Measurements from ENCODE around the gene SPON1.

SPON1 gene

GRCh38 chr11:13999704-14000103 lies 37.2 kb downstream of the SPON1 start:
- H4K8ac ChIP-seq (ENCODE audit: low read depth, low read length), result no peak overlapping the region
- H2BK12ac ChIP-seq (ENCODE audit: low read length), result no peak overlapping the region

DNA sequence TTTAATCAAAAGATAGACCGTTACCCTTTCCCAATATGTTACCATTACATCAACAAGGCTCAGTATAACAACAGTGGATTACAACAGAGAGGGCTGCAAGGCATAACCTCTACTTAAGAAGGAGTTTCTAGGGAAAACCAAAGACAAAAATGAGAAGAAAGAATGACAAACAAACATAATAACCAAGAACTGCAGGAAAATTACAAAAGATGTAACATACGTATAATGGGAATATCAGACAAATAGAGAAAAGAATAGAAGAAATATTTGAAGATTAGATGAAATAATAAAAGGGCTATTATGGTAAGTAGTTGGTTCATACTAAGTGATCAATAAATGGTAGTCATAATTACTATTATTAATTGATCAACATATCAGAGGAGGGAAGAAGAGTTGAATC lies 39.1 kb downstream of the SPON1 start:
- no peak overlapping the region for H3K4me3 ChIP-seq (ENCODE audit: low read length in 2 of 2)
- no peak overlapping the region for H2AFZ ChIP-seq (ENCODE audit: low read length)
- H3K27ac ChIP-seq (replicated peaks; ENCODE audit: low read length), result no peak overlapping the region
- H3K4me1 ChIP-seq (ENCODE audit: control insufficient read depth in 2 of 2, insufficient read depth in 1 of 2, low read depth in 1 of 2, low read length in 2 of 2), result no peaks in the 10 kb centered on the region
- no peak overlapping the region for H2BK5ac ChIP-seq (ENCODE audit: low read length)
- H3K14ac ChIP-seq (ENCODE audit: low read length), result no peak overlapping the region
- H3K9me3 ChIP-seq (replicated peaks in 1 of 2; ENCODE audit: control insufficient read depth in 2 of 2, insufficient read depth in 1 of 2, low read depth in 1 of 2, low read length in 2 of 2), result peaks cover 0 to 2% of the 10 kb centered on the region in 2 donors
- H2BK120ac ChIP-seq (ENCODE audit: low read depth, low read length), result no peak overlapping the region
- H3K23ac ChIP-seq (ENCODE audit: low read depth, low read length, poor library complexity), result no peak overlapping the region
- no peak overlapping the region for H2AK5ac ChIP-seq (ENCODE audit: low read depth, low read length)
- H4K8ac ChIP-seq (ENCODE audit: low read depth, low read length), result no peak overlapping the region
- WGBS, 2 donors (ENCODE audit: extremely low coverage in 2 of 2, insufficient read length in 2 of 2, insufficient replicate concordance in 1 of 2), result 100% methylated on average over 1 of the region's 2 CpGs; no CpG with 5 or more reads in 1 of the 2 donors
- DNase-seq (ENCODE audit: low spot score), result no peak
- H3K36me3 ChIP-seq (replicated peaks in 1 of 2; ENCODE audit: control insufficient read depth in 2 of 2, insufficient read depth in 2 of 2, low read length in 2 of 2), result no peaks in the 10 kb centered on the region
- H3K18ac ChIP-seq (ENCODE audit: low read length), result no peak overlapping the region
- no peak overlapping the region for H3K9ac ChIP-seq (ENCODE audit: low read depth, low read length, poor library complexity)
- H2BK12ac ChIP-seq (ENCODE audit: low read length), result no peak overlapping the region
- H2BK15ac ChIP-seq (ENCODE audit: low read length), result no peak overlapping the region
- H3K4ac ChIP-seq (ENCODE audit: low read length), result no peak overlapping the region
- no peak overlapping the region for H3K4me2 ChIP-seq (ENCODE audit: insufficient read depth, low read length, poor library complexity, severe bottlenecking)
- H3K79me1 ChIP-seq (ENCODE audit: low read depth, low read length), result no peaks in the 10 kb centered on the region
- H4K91ac ChIP-seq (ENCODE audit: low read depth, low read length, poor library complexity), result no peak overlapping the region
- no peaks in the 10 kb centered on the region for H3K27me3 ChIP-seq (ENCODE audit: control insufficient read depth in 3 of 3, insufficient read depth in 3 of 3, low read depth in 1 of 3, low read length in 3 of 3)

More at GRCh38 chr11:13999704-14000103, 37.2 kb downstream of the SPON1 start:
- H3K4me1 ChIP-seq (ENCODE audit: control insufficient read depth in 2 of 2, insufficient read depth in 1 of 2, low read depth in 1 of 2, low read length in 2 of 2), result no peaks in the 10 kb centered on the region
- H3K79me1 ChIP-seq (ENCODE audit: low read depth, low read length), result no peaks in the 10 kb centered on the region
- no peak overlapping the region for H3K9ac ChIP-seq (ENCODE audit: low read depth, low read length, poor library complexity)
- no peak overlapping the region for H2BK120ac ChIP-seq (ENCODE audit: low read depth, low read length)
- peaks cover 0 to 2% of the 10 kb centered on the region in 2 donors for H3K9me3 ChIP-seq (replicated peaks in 1 of 2; ENCODE audit: control insufficient read depth in 2 of 2, insufficient read depth in 1 of 2, low read depth in 1 of 2, low read length in 2 of 2)
- no peak overlapping the region for H3K27ac ChIP-seq (replicated peaks; ENCODE audit: low read length)
- H3K27me3 ChIP-seq (ENCODE audit: control insufficient read depth in 3 of 3, insufficient read depth in 3 of 3, low read depth in 1 of 3, low read length in 3 of 3), result no peaks in the 10 kb centered on the region
- H3K4me2 ChIP-seq (ENCODE audit: insufficient read depth, low read length, poor library complexity, severe bottlenecking), result no peak overlapping the region
- H3K23ac ChIP-seq (ENCODE audit: low read depth, low read length, poor library complexity), result no peak overlapping the region
- no peaks in the 10 kb centered on the region for H3K36me3 ChIP-seq (replicated peaks in 1 of 2; ENCODE audit: control insufficient read depth in 2 of 2, insufficient read depth in 2 of 2, low read length in 2 of 2)
- H4K91ac ChIP-seq (ENCODE audit: low read depth, low read length, poor library complexity), result no peak overlapping the region
- H3K4me3 ChIP-seq (ENCODE audit: low read length in 2 of 2), result no peak overlapping the region
- H2BK15ac ChIP-seq (ENCODE audit: low read length), result no peak overlapping the region
- no peak overlapping the region for H2BK5ac ChIP-seq (ENCODE audit: low read length)
- no peak overlapping the region for H3K18ac ChIP-seq (ENCODE audit: low read length)
- no peak for DNase-seq (ENCODE audit: low spot score)
- no peak overlapping the region for H2AK5ac ChIP-seq (ENCODE audit: low read depth, low read length)
- H3K4ac ChIP-seq (ENCODE audit: low read length), result no peak overlapping the region
- no peak overlapping the region for H2AFZ ChIP-seq (ENCODE audit: low read length)
- no peak overlapping the region for H3K14ac ChIP-seq (ENCODE audit: low read length)

DNA sequence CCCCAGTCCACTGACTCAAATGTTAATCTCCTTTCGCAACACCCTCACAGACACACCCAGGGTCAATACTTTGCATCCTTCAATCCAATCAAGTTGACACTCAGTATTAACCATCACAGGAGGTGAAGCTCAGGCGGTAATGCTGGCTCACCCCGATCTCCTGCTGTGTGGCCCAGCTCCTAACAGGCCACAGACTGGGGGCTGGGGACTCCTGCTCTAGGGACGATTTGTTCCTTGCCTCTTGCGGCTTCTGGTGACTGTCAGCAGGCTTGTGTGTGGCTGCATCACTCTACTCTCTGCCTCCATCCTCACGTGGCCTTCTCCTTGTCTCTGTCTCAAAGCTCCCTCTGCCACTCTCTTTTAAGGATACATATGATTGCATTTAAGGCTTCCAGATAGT lies 45.0 kb downstream of the SPON1 start:
- no peak overlapping the region for H3K18ac ChIP-seq (ENCODE audit: low read length)
- no peak overlapping the region for H2AFZ ChIP-seq (ENCODE audit: low read length)
- no peak overlapping the region for H3K27ac ChIP-seq (replicated peaks; ENCODE audit: low read length)
- H3K27me3 ChIP-seq (ENCODE audit: control insufficient read depth in 3 of 3, insufficient read depth in 3 of 3, low read depth in 1 of 3, low read length in 3 of 3), result no peaks in the 10 kb centered on the region
- H2BK5ac ChIP-seq (ENCODE audit: low read length), result no peak overlapping the region
- no peak overlapping the region for H4K8ac ChIP-seq (ENCODE audit: low read depth, low read length)
- no peaks in the 10 kb centered on the region for H3K9me3 ChIP-seq (replicated peaks in 1 of 2; ENCODE audit: control insufficient read depth in 2 of 2, insufficient read depth in 1 of 2, low read depth in 1 of 2, low read length in 2 of 2)
- H3K79me1 ChIP-seq (ENCODE audit: low read depth, low read length), result no peaks in the 10 kb centered on the region
- no peak overlapping the region for H2AK5ac ChIP-seq (ENCODE audit: low read depth, low read length)
- no peak overlapping the region for H3K4me3 ChIP-seq (ENCODE audit: low read length in 2 of 2)
- no peak overlapping the region for H3K9ac ChIP-seq (ENCODE audit: low read depth, low read length, poor library complexity)
- no peak for DNase-seq (ENCODE audit: low spot score)
- no CpG with 5 or more reads among the region's 6 CpGs for WGBS, 2 donors (ENCODE audit: extremely low coverage in 2 of 2, insufficient read length in 2 of 2, insufficient replicate concordance in 1 of 2)
- no peak overlapping the region for H3K23ac ChIP-seq (ENCODE audit: low read depth, low read length, poor library complexity)
- no peak overlapping the region for H3K4ac ChIP-seq (ENCODE audit: low read length)
- H3K36me3 ChIP-seq (replicated peaks in 1 of 2; ENCODE audit: control insufficient read depth in 2 of 2, insufficient read depth in 2 of 2, low read length in 2 of 2), result no peaks in the 10 kb centered on the region
- H3K14ac ChIP-seq (ENCODE audit: low read length), result no peak overlapping the region
- H3K4me1 ChIP-seq (ENCODE audit: control insufficient read depth in 2 of 2, insufficient read depth in 1 of 2, low read depth in 1 of 2, low read length in 2 of 2), result peaks cover 0 to 1% of the 10 kb centered on the region in 2 donors
- H2BK120ac ChIP-seq (ENCODE audit: low read depth, low read length), result no peak overlapping the region
- H3K4me2 ChIP-seq (ENCODE audit: insufficient read depth, low read length, poor library complexity, severe bottlenecking), result no peak overlapping the region
- H4K91ac ChIP-seq (ENCODE audit: low read depth, low read length, poor library complexity), result no peak overlapping the region
- no peak overlapping the region for H2BK12ac ChIP-seq (ENCODE audit: low read length)
- H2BK15ac ChIP-seq (ENCODE audit: low read length), result no peak overlapping the region

- H3K23ac ChIP-seq (ENCODE audit: low read depth, low read length, poor library complexity), result no peak overlapping the region
- H3K9ac ChIP-seq (ENCODE audit: low read depth, low read length, poor library complexity), result no peak overlapping the region
- H3K4me2 ChIP-seq (ENCODE audit: insufficient read depth, low read length, poor library complexity, severe bottlenecking), result no peak overlapping the region
- H3K79me1 ChIP-seq (ENCODE audit: low read depth, low read length), result no peaks in the 10 kb centered on the region
- H3K27ac ChIP-seq (replicated peaks; ENCODE audit: low read length), result no peak overlapping the region
- no peaks in the 10 kb centered on the region for H3K27me3 ChIP-seq (ENCODE audit: control insufficient read depth in 3 of 3, insufficient read depth in 3 of 3, low read depth in 1 of 3, low read length in 3 of 3)
- no peak overlapping the region for H3K4ac ChIP-seq (ENCODE audit: low read length)
- H4K91ac ChIP-seq (ENCODE audit: low read depth, low read length, poor library complexity), result no peak overlapping the region
- no peak overlapping the region for H2BK15ac ChIP-seq (ENCODE audit: low read length)
- no peak overlapping the region for H2BK12ac ChIP-seq (ENCODE audit: low read length)
- H2AK5ac ChIP-seq (ENCODE audit: low read depth, low read length), result no peak overlapping the region
- no peak overlapping the region for H4K8ac ChIP-seq (ENCODE audit: low read depth, low read length)
- no peak overlapping the region for H3K14ac ChIP-seq (ENCODE audit: low read length)
- H3K4me3 ChIP-seq (ENCODE audit: low read length in 2 of 2), result no peak overlapping the region
- H2BK120ac ChIP-seq (ENCODE audit: low read depth, low read length), result no peak overlapping the region
- no peak overlapping the region for H2BK5ac ChIP-seq (ENCODE audit: low read length)
- no peaks in the 10 kb centered on the region for H3K36me3 ChIP-seq (replicated peaks in 1 of 2; ENCODE audit: control insufficient read depth in 2 of 2, insufficient read depth in 2 of 2, low read length in 2 of 2)
- WGBS, 2 donors (ENCODE audit: extremely low coverage in 2 of 2, insufficient read length in 2 of 2, insufficient replicate concordance in 1 of 2), result no CpG with 5 or more reads among the region's 3 CpGs
- H3K18ac ChIP-seq (ENCODE audit: low read length), result no peak overlapping the region
- DNase-seq (ENCODE audit: low spot score), result no peak
- no peak overlapping the region for H2AFZ ChIP-seq (ENCODE audit: low read length)
- H3K4me1 ChIP-seq (ENCODE audit: control insufficient read depth in 2 of 2, insufficient read depth in 1 of 2, low read depth in 1 of 2, low read length in 2 of 2), result peaks cover 0 to 2% of the 10 kb centered on the region in 2 donors
- no peaks in the 10 kb centered on the region for H3K9me3 ChIP-seq (replicated peaks in 1 of 2; ENCODE audit: control insufficient read depth in 2 of 2, insufficient read depth in 1 of 2, low read depth in 1 of 2, low read length in 2 of 2)
These were observed 48.1 kb downstream of the SPON1 start for GRCh38 chr11:14010665-14011064.

All from neuronal stem cell (in vitro differentiated cells).